SK-N-SH (cell line): ENCODE measurements around the gene NUDT12.

Source experiments
- CTCF ChIP-seq: fragments of 200-600 bp; sonication (generic); IDR thresholded peaks from 2 replicates; pipeline ENCODE4 v1.6.1; 2017; ENCODE audit warnings: antibody characterized with exemption, mild to moderate bottlenecking, moderate library complexity
- ELF1 ChIP-seq: IDR thresholded peaks from 2 replicates; pipeline ENCODE4 v1.4.0; 2012
- EZH2phosphoT487 ChIP-seq: fragments of 200-600 bp; sonication (generic); IDR thresholded peaks from 2 replicates; pipeline ENCODE4 v1.6.1; 2017; ENCODE audit warnings: low read depth, mixed run types, mild to moderate bottlenecking, antibody characterized with exemption, moderate library complexity, borderline replicate concordance
- FOXJ3 ChIP-seq: sonication (generic); formaldehyde crosslinking; IDR thresholded peaks from 2 replicates; pipeline ENCODE4 v1.5.1; 2020; ENCODE audit warnings: mild to moderate bottlenecking, missing genetic modification reagents
- GABPA ChIP-seq: IDR thresholded peaks from 2 replicates; pipeline ENCODE4 v1.4.0; 2012; ENCODE audit warnings: low read depth, mild to moderate bottlenecking
- IRF3 ChIP-seq: fragments of 150-350 bp; IDR thresholded peaks from 2 replicates; pipeline ENCODE4 v1.6.1; 2016; ENCODE audit warnings: mild to moderate bottlenecking, low read depth, low read length
- MAX ChIP-seq: IDR thresholded peaks from 2 replicates; pipeline ENCODE4 v1.4.0; 2012; ENCODE audit warnings: low read depth
- MXI1 ChIP-seq: IDR thresholded peaks from 2 replicates; pipeline ENCODE4 v1.6.1; 2012; ENCODE audit warnings: mild to moderate bottlenecking, low read depth, low read length, improper control_type of control experiment
- POLR2AphosphoS5 ChIP-seq: IDR thresholded peaks from 2 replicates; pipeline ENCODE4 v1.6.1; 2012; ENCODE audit warnings: low read depth, low read length
- REST ChIP-seq: IDR thresholded peaks from 2 replicates; pipeline ENCODE4 v1.6.1; 2012; ENCODE audit warnings: mild to moderate bottlenecking, low read depth, low read length, moderate library complexity
- YY1 ChIP-seq: IDR thresholded peaks from 2 replicates; pipeline ENCODE4 v1.4.0; 2012; ENCODE audit warnings: low read depth, mild to moderate bottlenecking
- ZBTB33 ChIP-seq: IDR thresholded peaks from 2 replicates; pipeline ENCODE4 v1.4.0; 2012; ENCODE audit warnings: low read depth, borderline replicate concordance

GRCh38 chr5:103522586-103522985 lies 40.0 kb downstream of the NUDT12 start:
- TF ChIP-seq CTCF (no peak), MAX (no peak), GABPA (no peak), POLR2AphosphoS5 (no peak), IRF3 (no peak), EZH2phosphoT487 (no peak), FOXJ3 (CRISPR knock-in tag) (no peak), ELF1 (no peak), MXI1 (no peak), REST (no peak), ZBTB33 (no peak), YY1 (no peak)
